Measurements from ENCODE around the gene NACC1.
A peak's percentile ranks its signal among the peaks of the same experiment; 100 is the strongest.
"Not testable (repeated sequence)": the region's sequence is repeated elsewhere in the genome, so short reads cannot be mapped to it uniquely, and the experiment has no call there.

Gene NACC1

DNA sequence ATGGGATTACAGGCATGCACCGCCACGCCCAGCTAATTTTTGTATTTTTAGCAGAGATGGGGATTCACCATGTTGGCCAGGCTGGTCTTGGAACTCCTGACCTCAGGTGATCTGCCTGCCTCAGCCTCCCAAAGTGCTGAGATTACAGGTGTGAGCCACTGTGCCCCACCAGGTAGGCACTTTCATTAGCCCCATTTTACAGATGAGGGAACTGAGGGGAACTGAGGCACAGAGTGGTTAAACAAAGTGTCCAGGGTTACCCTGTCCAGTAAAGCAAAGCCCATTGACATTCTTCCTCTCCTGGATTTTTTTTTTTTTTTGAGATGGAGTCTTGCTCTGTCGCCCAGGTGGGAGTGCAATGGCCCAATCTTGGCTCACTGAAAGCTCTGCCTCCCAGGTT is 48.1 kb downstream of the NACC1 start:
- DNase-seq = not testable (repeated sequence)

DNA sequence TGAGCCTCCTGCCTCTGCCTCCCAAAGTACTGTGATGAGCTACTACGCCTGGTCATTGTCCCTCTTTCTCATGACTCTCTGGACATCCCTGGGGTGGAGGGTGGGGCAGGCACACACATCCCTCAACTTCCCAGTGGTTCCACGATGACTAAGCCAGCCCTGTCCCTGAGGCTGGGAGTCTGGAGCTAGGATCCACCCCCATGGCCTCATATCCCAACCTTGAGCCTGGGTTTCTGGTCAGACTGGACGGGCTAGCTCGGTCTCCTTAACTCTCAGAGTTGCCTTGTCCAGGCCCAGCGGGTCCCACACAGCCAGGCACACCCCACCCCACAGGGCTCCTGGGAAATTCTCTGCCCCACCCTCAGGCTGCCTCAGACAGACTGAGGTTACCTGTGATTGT is 51.7 kb downstream of the NACC1 start:
- peak in 2 of 3 donors; percentile 20 to 33 for DNase-seq

DNA sequence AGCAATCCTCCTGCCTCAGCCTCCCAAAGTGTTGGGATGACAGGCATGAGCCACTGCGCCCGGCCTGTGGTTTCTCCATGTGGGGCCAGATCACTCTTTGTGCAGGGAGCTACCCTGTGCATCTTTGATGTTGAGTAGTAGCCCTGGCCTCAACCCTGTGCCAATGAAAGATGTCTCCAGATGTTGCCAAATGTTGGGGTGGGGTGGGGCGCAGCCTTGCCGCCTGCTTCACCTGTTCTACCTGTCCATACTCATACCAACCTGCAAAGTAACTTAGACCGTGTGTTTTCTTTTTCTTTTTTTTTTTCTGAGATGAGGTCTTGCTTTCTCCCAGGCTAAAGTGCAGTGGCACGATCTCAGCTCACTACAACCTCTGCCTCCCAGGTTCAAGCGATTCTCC is 53.1 kb downstream of the NACC1 start:
- no peak for DNase-seq

GRCh38 chr19:13172346-13173138 is 54.5 kb downstream of the NACC1 start:
- DNase-seq = peak; percentile 78 to 86 (median 83)

DNA sequence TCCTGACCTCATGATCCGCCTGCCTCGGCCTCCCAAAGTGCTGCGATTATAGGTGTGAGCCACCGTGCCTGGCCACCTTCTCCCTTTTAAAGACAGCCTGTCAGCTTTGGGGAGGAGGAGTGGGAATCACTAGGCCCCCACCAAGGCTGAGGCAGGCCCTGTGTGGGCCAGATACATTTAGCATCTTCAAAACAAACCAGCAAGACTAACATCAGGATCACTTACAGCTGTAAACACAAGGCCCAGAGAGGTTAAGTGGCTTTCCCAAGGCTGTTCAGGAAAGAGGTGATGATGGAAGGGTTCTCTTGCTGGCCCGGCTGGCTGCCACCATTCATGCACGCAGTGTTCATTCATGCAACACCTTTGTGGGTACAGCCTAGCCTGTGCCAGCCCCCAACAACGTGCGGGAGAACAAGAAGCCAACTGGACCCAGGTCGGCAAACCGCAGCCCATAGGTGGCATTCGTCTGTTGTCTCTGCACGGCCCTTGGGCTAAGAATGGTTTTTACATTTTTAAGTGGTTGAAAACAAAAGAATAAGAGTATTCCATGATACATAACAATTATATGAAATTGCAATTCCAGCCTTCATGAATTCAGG is 55.2 kb downstream of the NACC1 start:
- DNase-seq = no peak

GRCh38 chr19:13176345-13176744 is 58.3 kb downstream of the NACC1 start:
- no peak for DNase-seq

- DNase-seq = not testable (repeated sequence)
Observed at GRCh38 chr19:13177584-13177983, 59.5 kb downstream of the NACC1 start.

DNA sequence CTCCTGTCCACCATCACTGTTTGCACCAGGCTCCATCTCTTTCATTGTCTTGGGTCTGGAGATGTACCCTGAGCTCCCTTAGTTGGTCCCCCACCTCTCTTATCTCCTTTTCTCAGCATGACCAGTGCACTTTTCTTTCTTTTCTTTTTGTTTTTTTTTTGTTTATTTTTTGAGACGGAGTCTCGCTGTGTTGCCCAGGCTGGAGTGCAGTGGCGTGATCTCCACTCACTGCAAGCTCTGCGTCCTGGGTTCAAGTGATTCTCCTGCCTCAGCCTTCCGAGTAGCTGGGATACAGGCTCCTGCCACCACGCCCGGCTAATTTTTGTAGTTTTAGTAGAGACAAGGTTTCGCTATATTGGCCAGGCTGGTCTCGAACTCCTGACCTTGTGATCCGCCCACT is 60.2 kb downstream of the NACC1 start:
- not testable (repeated sequence) for DNase-seq

GRCh38 chr19:13181747-13182388 is 63.8 kb downstream of the NACC1 start:
- peak; percentile 50 to 61 (median 51) for DNase-seq

- not testable (repeated sequence) for DNase-seq
Observed at GRCh38 chr19:13184926-13185325, 66.9 kb downstream of the NACC1 start.

DNA sequence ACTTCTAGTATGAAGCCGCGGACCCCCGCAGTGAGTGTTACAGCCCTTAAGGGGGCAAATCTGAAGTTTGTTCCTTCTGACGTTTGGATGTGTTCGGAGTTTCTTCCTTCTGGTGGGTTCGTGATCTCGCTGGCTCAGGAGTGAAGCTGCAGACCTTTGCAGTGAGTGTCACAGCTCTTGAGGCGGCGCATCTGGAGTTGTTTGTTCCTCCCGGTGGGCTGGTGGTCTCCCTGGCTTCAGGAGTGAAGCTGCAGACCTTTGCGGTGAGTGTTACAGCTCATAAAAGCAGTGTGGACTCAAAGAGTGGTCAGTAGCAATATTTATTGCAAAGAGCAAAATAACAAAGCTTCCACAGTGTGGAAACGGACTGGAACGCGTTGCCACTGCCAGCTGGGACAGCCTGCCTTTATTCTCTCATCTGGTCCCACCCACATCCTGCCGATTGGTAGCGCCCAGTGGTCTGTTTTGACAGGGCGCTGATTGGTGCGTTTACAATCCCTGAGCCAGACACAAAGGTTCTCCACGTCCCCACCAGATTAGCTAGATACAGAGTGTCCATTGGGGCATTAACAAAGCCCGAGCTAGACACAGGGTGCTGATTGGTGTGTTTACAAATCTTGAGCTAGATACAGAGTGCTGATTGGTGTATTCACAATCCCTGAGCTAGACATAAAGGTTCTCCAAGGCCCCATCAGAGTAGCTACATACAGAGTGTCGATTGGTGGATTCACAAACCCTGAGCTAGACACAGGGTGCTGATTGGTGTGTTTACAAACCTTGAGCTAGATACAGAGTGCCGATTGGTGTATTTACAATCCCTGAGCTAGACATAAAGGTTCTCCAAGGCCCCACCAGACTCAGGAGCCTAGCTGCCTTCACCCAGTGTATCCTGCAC is 67.9 kb downstream of the NACC1 start:
- not testable (repeated sequence) for DNase-seq

DNA sequence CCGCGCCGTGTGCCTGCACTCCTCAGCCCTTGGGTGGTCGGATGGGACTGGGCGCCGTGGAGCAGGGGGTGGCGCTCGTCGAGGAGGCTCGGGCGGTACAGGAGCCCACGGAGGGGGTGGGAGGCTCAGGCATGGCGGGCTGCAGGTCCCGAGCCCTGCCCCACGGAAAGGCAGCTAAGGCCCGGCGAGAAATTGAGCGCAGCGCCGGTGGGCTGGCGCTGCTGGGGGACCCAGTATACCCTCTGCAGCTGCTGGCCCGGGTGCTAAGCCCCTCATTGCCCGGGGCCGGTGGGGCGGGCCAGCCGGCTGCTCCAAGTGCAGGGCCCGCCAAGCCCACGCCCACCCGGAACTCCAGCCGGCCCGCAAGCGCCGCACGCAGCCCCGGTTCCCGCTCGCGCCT is 68.6 kb downstream of the NACC1 start:
- not testable (repeated sequence) for DNase-seq

GRCh38 chr19:13187419-13187818 is 69.4 kb downstream of the NACC1 start:
- DNase-seq = no peak

GRCh38 chr19:13189600-13189999 is 71.5 kb downstream of the NACC1 start:
- no peak for DNase-seq

Data from suppressor macrophage treated with lipopolysaccharide for 1 hour (primary cell).